GM12878 (cell line): Measurements from ENCODE around the gene THRAP3.

ENCODE experiments used
- BHLHE40 ChIP-seq, 2 experiments: fragments of 450-650 bp in 1 of 2; IDR thresholded peaks; 2 replicates each; pipeline ENCODE4 v1.6.1; 2011 to 2017; ENCODE audit warnings: low read depth in 2 of 2, borderline replicate concordance in 1 of 2, improper control_type of control experiment in 1 of 2, low read length in 1 of 2, mild to moderate bottlenecking in 1 of 2
- CHD2 ChIP-seq: IDR thresholded peaks from 2 replicates; pipeline ENCODE4 v1.6.1; 2011; ENCODE audit warnings: low read depth, low read length, improper control_type of control experiment, borderline replicate concordance
- CTCF ChIP-seq, 3 experiments: IDR thresholded peaks in 2 of 3; conservative IDR thresholded peaks in 1 of 3; 2 replicates each; pipeline ENCODE4 v1.5.1; 2011; ENCODE audit warnings: low read depth in 3 of 3, low read length in 3 of 3, mild to moderate bottlenecking in 3 of 3, control low read depth in 2 of 3, moderate library complexity in 2 of 3, inconsistent platforms in 1 of 3, mixed read lengths in 1 of 3; ENCODE audit not compliant: control insufficient read depth in 2 of 3, insufficient read depth in 1 of 3; ENCODE audit errors: extremely low read depth in 1 of 3
- NKRF ChIP-seq: fragments of 450-650 bp; conservative IDR thresholded peaks from 2 replicates; pipeline ENCODE4 v1.6.1; 2017; ENCODE audit warnings: mild to moderate bottlenecking, moderate library complexity
- RAD21 ChIP-seq: IDR thresholded peaks from 2 replicates; pipeline ENCODE4 v1.6.1; 2011; ENCODE audit warnings: mild to moderate bottlenecking, low read depth, low read length, moderate library complexity; ENCODE audit not compliant: insufficient read depth
- TBL1XR1 ChIP-seq: IDR thresholded peaks from 2 replicates; pipeline ENCODE4 v1.6.1; 2012; ENCODE audit warnings: low read depth, low read length, improper control_type of control experiment
- ZNF274 ChIP-seq: IDR thresholded peaks from one replicate; pipeline ENCODE4 v1.8.0; 2011; ENCODE audit not compliant: insufficient read length, insufficient read depth

GRCh38 chr1:36273024-36273423, 48.8 kb downstream of the THRAP3 start:
- TF ChIP-seq NKRF (no peak), CTCF (IDR thresholded peaks at IDR 0.05 in 2 of 3, conservative IDR thresholded peaks at IDR 0.05 in 1 of 3; ENCODE audit: control insufficient read depth in 2 of 3, extremely low read depth in 1 of 3, insufficient read depth in 1 of 3, low read depth in 3 of 3, low read length in 3 of 3) (no peak), RAD21 (no peak), CHD2 (no peak), TBL1XR1 (no peak), ZNF274 (no peak), BHLHE40 (IDR thresholded peaks at IDR 0.05; ENCODE audit: borderline replicate concordance in 1 of 2, low read depth in 2 of 2, low read length in 1 of 2) (no peak)
